PFSK-1 (cell line): ENCODE data around the gene PBX3.

Experiments used
- POLR2AphosphoS5 ChIP-seq: IDR thresholded peaks from 2 replicates; pipeline ENCODE4 v1.6.1; 2012; ENCODE audit warnings: low read depth, mild to moderate bottlenecking, control low read depth, low read length, moderate library complexity
- SIN3A ChIP-seq: IDR thresholded peaks from 2 replicates; pipeline ENCODE4 v1.6.1; 2012; ENCODE audit warnings: mild to moderate bottlenecking, low read length, moderate library complexity, borderline replicate concordance; ENCODE audit not compliant: insufficient read depth

GRCh38 chr9:125897481-125897880, 150.3 kb downstream of the PBX3 start:
- TF ChIP-seq SIN3A (no peak), POLR2AphosphoS5 (no peak)
